ENCODE data around the gene BAD.

DNA sequence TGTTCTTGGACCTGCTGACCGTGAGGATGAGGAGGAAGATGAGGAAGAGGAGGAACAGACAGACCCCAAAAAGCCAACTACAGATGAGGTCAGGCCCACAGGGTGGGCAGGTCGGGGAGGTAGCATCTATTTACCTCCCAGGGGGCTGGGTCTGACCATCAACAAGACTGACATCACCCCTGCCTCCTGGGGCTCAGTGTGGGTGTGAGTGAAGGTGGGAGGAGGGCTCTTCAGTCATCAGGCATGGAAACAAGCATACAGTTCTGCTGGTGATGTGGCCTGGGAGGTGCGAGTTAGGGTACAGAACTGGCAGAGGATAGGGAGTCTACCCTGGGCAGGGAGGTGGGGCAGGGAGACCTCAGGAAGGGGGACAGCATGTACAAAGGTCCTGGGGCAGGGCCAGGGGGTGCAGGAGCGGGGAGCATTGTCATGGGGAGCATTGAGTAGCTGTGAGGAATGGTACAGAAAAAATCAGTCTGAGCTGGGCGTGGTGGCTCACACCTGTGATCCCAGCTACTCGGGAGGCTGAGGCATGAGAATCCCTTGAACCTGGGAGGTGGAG is 24.2 kb downstream of the BAD start:
- TF ChIP-seq CTCF (IDR thresholded peaks at IDR 0.05) (no peak), EZH2 (IDR thresholded peaks at IDR 0.05) (no peak)
